Ovary (tissue), 9 donors: Measurements from ENCODE around the gene SLC16A10. TPM values are rescaled to one million over a fixed set of nuclear protein-coding genes. Genes with fewer than 3 reads are reported as not detected.
"Not testable (repeated sequence)": the region's sequence is repeated elsewhere in the genome, so short reads cannot be mapped to it uniquely, and the experiment has no call there.

ENCODE experiments used
- DNase-seq, 5 donors: peaks; one replicate each; pipeline ENCODE4 v3.0.0-alpha.2; 2019 to 2020
- H3K27ac ChIP-seq, 2 donors: fragments of 200-600 bp; one replicate each; pipeline versions ENCODE4 v1.5.1 to v1.8.0; 2019 to 2022
- H3K27me3 ChIP-seq: fragments of 200-600 bp; one replicate; pipeline ENCODE4 v1.8.0; 2022
- H3K36me3 ChIP-seq: fragments of 200-600 bp; sonication (generic); one replicate; pipeline ENCODE4 v1.5.1; 2019
- H3K4me1 ChIP-seq: one replicate; pipeline ENCODE4 v1.8.1; 2013; ENCODE audit warnings: mild to moderate bottlenecking, moderate library complexity; ENCODE audit not compliant: insufficient read depth
- H3K4me3 ChIP-seq: fragments of 200-600 bp; sonication (generic); one replicate; pipeline ENCODE4 v1.5.1; 2017
- H3K9me3 ChIP-seq, 2 donors: fragments of 200-600 bp in 1 of 2; sonication (generic) in 1 of 2; one replicate each; pipeline versions ENCODE4 v1.5.1 to v1.8.1; 2013 to 2019; ENCODE audit warnings: mild to moderate bottlenecking in 1 of 2, moderate library complexity in 1 of 2
- EP300 ChIP-seq: sonication (generic); formaldehyde crosslinking; IDR thresholded peaks from one replicate; pipeline ENCODE4 v1.6.1; 2017; ENCODE audit warnings: antibody characterized with exemption
- POLR2A ChIP-seq: fragments of 450-650 bp; IDR thresholded peaks from one replicate; pipeline ENCODE4 v1.6.1; 2017; ENCODE audit warnings: antibody characterized with exemption, mild to moderate bottlenecking, moderate library complexity
- WGBS, 3 donors: extraction: QIAGEN DNeasy Blood & Tissue Kit in 1 of 3; methylation state at CpG; one replicate each; pipeline versions ENCODE4 v1.1.5 to v1.1.7; 2013 to 2017; 5-methylcytosine and 5-hydroxymethylcytosine counted together
- intact Hi-C, 4 donors: fragments of 100-400 bp; cut with DNase I; formaldehyde crosslinking; loops; one replicate each; pipeline versions ENCODE4 v1.11.0 to v1.15.1; 2022 to 2023
- polyA plus RNA-seq, 2 donors: library from polyadenylated mRNA; stranded (reverse); fragments of 200-250 nt in 1 of 2; fragments of 350-450 nt in 1 of 2; fragmentation: Illumina TruSeq in 1 of 2; extraction: RNeasy Lipid Tissue Mini Kit (QIAGEN cat#74804) in 1 of 2; gene quantifications; one replicate each; pipeline ENCODE4 v1.2.3, GENCODE V29; 2013 to 2014
- total RNA-seq, 7 donors: library from RNA; depleted of rRNA in 2 of 7; stranded (reverse); fragments of >200 nt in 2 of 7; fragmentation: NEBNext Ultra II Directional in 3 of 7; extraction: Animal tissue kit (Norgen Biotek cat#: 25700) in 3 of 7; gene quantifications; one replicate each; pipeline versions ENCODE4 v1.1.0 to v1.2.4, GENCODE V29; 2016 to 2023
- TF ChIP-seq, protein P1 (sequence below), 3 donors: fragments of 450-650 bp in 2 of 3; fragments of 200-600 bp in 1 of 3; IDR thresholded peaks; one replicate each; pipeline versions ENCODE4 v1.5.1 to v1.8.0; 2016 to 2022; ENCODE audit warnings: antibody characterized with exemption in 3 of 3, mild to moderate bottlenecking in 1 of 3
- donor health status: DM: no; HTN: no; CAD: no; lungs with moderate emphysema.
- donor health status: DM: no; HTN: no; CAD: no.
- donor health status: Bipolar disorder and iron deficiency.
- donor health status: DM: yes; HTN: yes; CAD: no.
- donor health status: DM: no; HTN: no; CAD: no.
- donor health status: DM: yes; HTN: yes; CAD: no.

SLC16A10 gene
- total and polyA plus RNA-seq, 9 donors, result 0.80 to 10.8 (median 4.0) TPM

DNA sequence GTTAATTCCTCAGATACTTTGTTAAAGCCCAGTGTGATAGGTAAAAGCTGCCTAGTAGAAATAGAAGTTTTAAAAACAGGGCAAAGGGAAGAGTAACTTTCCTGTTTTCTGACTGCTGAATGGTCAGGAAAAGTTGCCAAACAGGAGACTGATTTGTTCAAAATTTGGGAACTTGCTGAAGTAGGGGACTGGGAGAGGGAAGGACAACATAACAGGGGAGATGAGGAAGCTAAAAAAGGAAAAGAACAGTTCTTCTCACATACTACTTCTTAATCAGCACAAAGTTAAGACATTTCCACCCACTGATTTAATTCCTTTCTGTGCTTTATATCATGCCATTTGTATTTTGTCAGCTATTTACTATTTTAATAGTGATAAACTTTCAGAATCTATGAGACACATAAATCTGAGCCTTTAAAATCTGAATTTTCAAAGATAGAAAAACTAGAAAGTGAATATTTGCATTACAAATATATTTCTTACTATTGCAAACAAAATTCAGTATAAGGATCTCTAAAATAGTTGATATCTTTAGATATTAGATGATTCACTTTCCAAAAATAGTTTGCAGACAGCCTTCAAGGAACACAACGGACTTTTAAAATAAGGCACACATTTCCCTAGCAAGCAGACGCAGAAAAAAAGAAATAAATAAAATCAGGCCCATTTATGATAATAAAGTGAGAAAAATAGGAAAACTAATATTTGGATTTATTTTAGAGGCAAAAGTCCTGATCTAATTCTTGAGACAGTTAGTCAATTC lies 36.9 kb upstream of the SLC16A10 start:
- H3K27me3 ChIP-seq, result no peaks in the 10 kb centered on the region
- H3K4me1 ChIP-seq, result peaks cover 2% of the 10 kb centered on the region
- no peak overlapping the region for H3K4me3 ChIP-seq
- TF ChIP-seq, protein P1, sequence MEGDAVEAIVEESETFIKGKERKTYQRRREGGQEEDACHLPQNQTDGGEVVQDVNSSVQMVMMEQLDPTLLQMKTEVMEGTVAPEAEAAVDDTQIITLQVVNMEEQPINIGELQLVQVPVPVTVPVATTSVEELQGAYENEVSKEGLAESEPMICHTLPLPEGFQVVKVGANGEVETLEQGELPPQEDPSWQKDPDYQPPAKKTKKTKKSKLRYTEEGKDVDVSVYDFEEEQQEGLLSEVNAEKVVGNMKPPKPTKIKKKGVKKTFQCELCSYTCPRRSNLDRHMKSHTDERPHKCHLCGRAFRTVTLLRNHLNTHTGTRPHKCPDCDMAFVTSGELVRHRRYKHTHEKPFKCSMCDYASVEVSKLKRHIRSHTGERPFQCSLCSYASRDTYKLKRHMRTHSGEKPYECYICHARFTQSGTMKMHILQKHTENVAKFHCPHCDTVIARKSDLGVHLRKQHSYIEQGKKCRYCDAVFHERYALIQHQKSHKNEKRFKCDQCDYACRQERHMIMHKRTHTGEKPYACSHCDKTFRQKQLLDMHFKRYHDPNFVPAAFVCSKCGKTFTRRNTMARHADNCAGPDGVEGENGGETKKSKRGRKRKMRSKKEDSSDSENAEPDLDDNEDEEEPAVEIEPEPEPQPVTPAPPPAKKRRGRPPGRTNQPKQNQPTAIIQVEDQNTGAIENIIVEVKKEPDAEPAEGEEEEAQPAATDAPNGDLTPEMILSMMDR (IDR thresholded peaks at IDR 0.05), result no peak
- no peaks in the 10 kb centered on the region for H3K36me3 ChIP-seq
- H3K27ac ChIP-seq, result no peak overlapping the region
- WGBS, 3 donors, result 26 to 33% (median 28%) methylated on average over 2 of the region's 2 CpGs
- intact Hi-C loops, result no loop called here
- H3K9me3 ChIP-seq, result no peaks in the 10 kb centered on the region
- no peak for DNase-seq

- H3K27ac ChIP-seq, result no peak overlapping the region
- H3K4me1 ChIP-seq, result peaks cover 2% of the 10 kb centered on the region
- no peaks in the 10 kb centered on the region for H3K9me3 ChIP-seq
- no peaks in the 10 kb centered on the region for H3K27me3 ChIP-seq
- 86 to 89% (median 87%) methylated on average over 3 of the region's 3 CpGs for WGBS, 3 donors
- H3K36me3 ChIP-seq, result no peaks in the 10 kb centered on the region
- DNase-seq, result no peak
- no peak overlapping the region for H3K4me3 ChIP-seq
- intact Hi-C loops, result no loop called here
- TF ChIP-seq, protein P1 (IDR thresholded peaks at IDR 0.05), result no peak
- TF ChIP-seq EP300, result no peak
- TF ChIP-seq POLR2A, result no peak
Observed at GRCh38 chr6:111052171-111052570, 35.1 kb upstream of the SLC16A10 start.

GRCh38 chr6:111057074-111057752 lies 30.1 kb upstream of the SLC16A10 start:
- no peak for DNase-seq
- Histone ChIP-seq H3K4me1 (no peaks in the 10 kb centered on the region), H3K36me3 (no peaks in the 10 kb centered on the region), H3K27ac (no peak overlapping the region), H3K9me3 (no peaks in the 10 kb centered on the region), H3K27me3 (no peaks in the 10 kb centered on the region), H3K4me3 (no peak overlapping the region)
- no peak for TF ChIP-seq POLR2A
- TF ChIP-seq, protein P1 (IDR thresholded peaks at IDR 0.05), result peak in 1 of 3 donors; percentile 52
- TF ChIP-seq EP300, result no peak
- intact Hi-C loops, result no loop called here
- 37 to 52% (median 51%) methylated on average over 12 of the region's 12 CpGs for WGBS, 3 donors

- Histone ChIP-seq H3K9me3 (no peaks in the 10 kb centered on the region), H3K27me3 (no peaks in the 10 kb centered on the region), H3K4me1 (no peaks in the 10 kb centered on the region), H3K36me3 (no peaks in the 10 kb centered on the region), H3K27ac (no peak overlapping the region), H3K4me3 (no peak overlapping the region)
- TF ChIP-seq POLR2A (no peak), EP300 (no peak)
- TF ChIP-seq, protein P1 (IDR thresholded peaks at IDR 0.05), result no peak
- intact Hi-C loops, result no loop called here
- DNase-seq, result no peak
- WGBS, 3 donors, result 82 to 85% (median 83%) methylated on average over 5 of the region's 5 CpGs
Observed at GRCh38 chr6:111061508-111061907, 25.8 kb upstream of the SLC16A10 start.

GRCh38 chr6:111061985-111062384 lies 25.3 kb upstream of the SLC16A10 start:
- H3K4me3 ChIP-seq, H3K9me3 ChIP-seq, H3K27me3 ChIP-seq, intact Hi-C loops, H3K4me1 ChIP-seq, DNase-seq, H3K36me3 ChIP-seq, H3K27ac ChIP-seq: not testable (repeated sequence)
- WGBS, 3 donors, result 90 to 95% (median 92%) methylated on average over 5 of the region's 5 CpGs

DNA sequence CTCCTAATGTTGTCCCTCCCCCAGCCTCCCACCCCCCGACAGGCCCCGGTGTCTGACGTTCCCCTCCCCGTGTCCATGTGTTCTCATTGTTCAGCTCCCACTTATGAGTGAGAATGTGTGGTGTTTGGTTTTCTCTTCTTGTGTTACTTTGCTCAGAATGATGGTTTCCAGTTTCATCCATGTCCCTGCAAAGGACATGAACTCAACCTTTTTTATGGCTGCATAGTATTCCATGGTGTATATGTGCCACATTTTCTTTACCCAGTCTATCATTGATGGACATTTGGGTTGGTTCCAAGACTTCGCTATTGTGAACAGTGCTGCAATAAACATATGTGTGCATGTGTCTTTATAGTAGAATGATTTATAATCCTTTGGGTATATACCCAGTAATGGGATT lies 24.4 kb upstream of the SLC16A10 start:
- H3K27ac ChIP-seq, H3K4me1 ChIP-seq, H3K4me3 ChIP-seq, DNase-seq, H3K9me3 ChIP-seq, H3K36me3 ChIP-seq, H3K27me3 ChIP-seq, intact Hi-C loops: not testable (repeated sequence)
- 86 to 94% (median 94%) methylated on average over 5 of the region's 5 CpGs for WGBS, 3 donors
